Panc1 (cell line): ENCODE data around the gene C9.

Source experiments
- CTCF ChIP-seq: fragments of 450-650 bp; IDR thresholded peaks from 2 replicates; pipeline ENCODE4 v1.5.1; 2017; ENCODE audit warnings: mild to moderate bottlenecking
- POLR2AphosphoS5 ChIP-seq: IDR thresholded peaks from 2 replicates; pipeline ENCODE4 v1.6.1; 2012; ENCODE audit warnings: mild to moderate bottlenecking, low read depth, low read length, moderate library complexity

- TF ChIP-seq CTCF (no peak), POLR2AphosphoS5 (no peak)
Observed at GRCh38 chr5:39253196-39253595, 111.1 kb downstream of the C9 start.
